GM12878 (cell line): ENCODE measurements around the gene RNU1-2. TPM values are rescaled to one million over a fixed set of nuclear protein-coding genes. Genes with fewer than 3 reads are reported as not detected.
"Not testable (repeated sequence)": the region's sequence is repeated elsewhere in the genome, so short reads cannot be mapped to it uniquely, and the experiment has no call there.

Experiments used
- ATAC-seq: fragments of 200-7000 bp; cut with Tn5 transposase; 3 replicates; pipeline ENCODE4 v1.9.1; 2020; ENCODE audit warnings: mild to moderate bottlenecking, moderate library complexity
- BruUV-seq: library from RNA; stranded (reverse); fragments of 400-500 nt; replicated peaks from 2 replicates; lab custom pipeline; 2021; lab: Mats Ljungman, UMichigan
- CTCF ChIA-PET: fragments of 300-600 bp; sonication (Branson Sonifier 250); formaldehyde crosslinking; extraction: SDS; loops from one replicate; lab custom pipeline; 2021; ENCODE audit warnings: inconsistent platforms; lab: Yijun Ruan, JAX
- POLR2A ChIA-PET: fragments of 350-600 bp; formaldehyde crosslinking; extraction: SDS; loops from one replicate; lab custom pipeline; 2021; ENCODE audit warnings: inconsistent platforms; lab: Charles Lee
- RAD21 ChIA-PET: fragments of 300-600 bp; sonication (Branson Sonifier 250); formaldehyde crosslinking; loops from one replicate; lab custom pipeline; 2023; ENCODE audit warnings: antibody characterized with exemption; ENCODE audit not compliant: unreplicated experiment; lab: Charles Lee
- SMC1A ChIA-PET: fragments of 300-600 bp; sonication (Branson Sonifier 250); formaldehyde crosslinking; loops from one replicate; lab custom pipeline; 2023; ENCODE audit not compliant: unreplicated experiment, uncharacterized antibody; lab: Charles Lee
- DNase-seq: peaks from one replicate; pipeline ENCODE4 v3.0.0-alpha.2; 2011; ENCODE audit warnings: low read depth, low spot score
- FAIRE-seq: peaks from 3 replicates; lab custom pipeline; 2011; peaks lifted over from hg19 to GRCh38; lab: Jason Lieb, UNC
- H2AFZ ChIP-seq: 2 replicates; pipeline ENCODE4 v1.6.0; 2011; ENCODE audit warnings: low read depth, low read length, control low read depth; ENCODE audit not compliant: control insufficient read depth
- H3K27ac ChIP-seq: 2 replicates; pipeline ENCODE4 v1.5.1; 2011; ENCODE audit warnings: control low read depth; ENCODE audit not compliant: control insufficient read depth, insufficient read depth
- H3K27me3 ChIP-seq, 2 experiments: replicated peaks in 1 of 2; 2 replicates each; pipeline versions ENCODE4 v1.6.0 to v1.6.1; 2011; ENCODE audit warnings: low read length in 1 of 2; ENCODE audit not compliant: control insufficient read depth in 2 of 2, insufficient read depth in 2 of 2
- H3K36me3 ChIP-seq, 2 experiments: 2 replicates each; pipeline ENCODE4 v1.5.1; 2011; ENCODE audit warnings: low read length in 1 of 2; ENCODE audit not compliant: control insufficient read depth in 2 of 2, insufficient read depth in 2 of 2
- H3K4me1 ChIP-seq: 2 replicates; pipeline ENCODE4 v1.6.1; 2011; ENCODE audit warnings: mild to moderate bottlenecking, low read length, moderate library complexity, mixed read lengths; ENCODE audit not compliant: control insufficient read depth, insufficient read depth
- H3K4me2 ChIP-seq: 2 replicates; pipeline ENCODE4 v1.6.0; 2011; ENCODE audit warnings: control low read depth; ENCODE audit not compliant: control insufficient read depth, insufficient read depth
- H3K4me3 ChIP-seq: fragments of 200-600 bp; sonication (generic); 2 replicates; pipeline ENCODE4 v1.5.1; 2016
- H3K79me2 ChIP-seq: 2 replicates; pipeline ENCODE4 v1.6.0; 2011; ENCODE audit warnings: low read length; ENCODE audit not compliant: control insufficient read depth, insufficient read depth
- H3K9ac ChIP-seq: 2 replicates; pipeline ENCODE4 v1.8.0; 2011; ENCODE audit warnings: low read length, control low read depth, mixed read lengths; ENCODE audit not compliant: control insufficient read depth, insufficient read depth
- H3K9me3 ChIP-seq: replicated peaks from 3 replicates; pipeline ENCODE4 v1.5.1; 2011; ENCODE audit warnings: mild to moderate bottlenecking, low read length; ENCODE audit not compliant: control insufficient read depth, insufficient read depth
- H4K20me1 ChIP-seq: 2 replicates; pipeline ENCODE4 v1.6.0; 2011; ENCODE audit not compliant: control insufficient read depth, insufficient read depth
- FOS ChIP-seq: IDR thresholded peaks from 3 replicates; pipeline ENCODE4 v1.6.1; 2011; ENCODE audit warnings: borderline replicate concordance; ENCODE audit not compliant: insufficient read length; ENCODE audit errors: extremely low read depth
- JUND ChIP-seq: IDR thresholded peaks from 2 replicates; pipeline ENCODE4 v1.6.1; 2012; ENCODE audit warnings: low read depth, mild to moderate bottlenecking, low read length, improper control_type of control experiment, moderate library complexity
- NFXL1 ChIP-seq: fragments of 450-650 bp; IDR thresholded peaks from 2 replicates; pipeline ENCODE4 v1.6.1; 2017; ENCODE audit warnings: antibody characterized with exemption, mild to moderate bottlenecking, borderline replicate concordance
- SMAD5 ChIP-seq: IDR thresholded peaks from 2 replicates; pipeline ENCODE4 v1.6.1; 2016; ENCODE audit warnings: antibody characterized with exemption, low read depth
- SREBF2 ChIP-seq: IDR thresholded peaks from 2 replicates; pipeline ENCODE4 v1.6.1; 2012; ENCODE audit warnings: mild to moderate bottlenecking, low read length
- STAT1 ChIP-seq: fragments of 450-650 bp; conservative IDR thresholded peaks from 2 replicates; pipeline ENCODE4 v1.6.1; 2014; ENCODE audit warnings: antibody characterized with exemption, mild to moderate bottlenecking
- TCF3 ChIP-seq: IDR thresholded peaks from 2 replicates; pipeline ENCODE4 v1.6.1; 2012; ENCODE audit warnings: low read depth, mild to moderate bottlenecking, low read length, borderline replicate concordance; ENCODE audit not compliant: insufficient read depth
- WGBS: methylation state at CpG from one replicate; pipeline ENCODE4 v1.1.6; 2016; ENCODE audit warnings: low lambda C conversion rate; ENCODE audit not compliant: insufficient replicate concordance, insufficient coverage; ENCODE audit errors: missing lambda C conversion rate; 5-methylcytosine and 5-hydroxymethylcytosine counted together
- in situ Hi-C: fragments of 300-500 bp; cut with MboI; formaldehyde crosslinking; loops from 9 replicates; pipeline ENCODE4 v1.14.3; 2018; ENCODE audit warnings: mixed read lengths
- intact Hi-C: fragments of 100-400 bp; cut with micrococcal nuclease; formaldehyde crosslinking; loops from one replicate; pipeline ENCODE4 v1.14.2; 2022; ENCODE audit not compliant: unreplicated experiment
- polyA plus RNA-seq, 11 experiments: library from polyadenylated mRNA; depleted of rRNA in 4 of 11; unstranded in 6 of 11; stranded (reverse) in 5 of 11; fragments of >200 nt; fragmentation: Nextera tagmentation in 4 of 11; fragmentation: Illumina TruSeq in 1 of 11; extraction: Ambion mirVana in 4 of 11; extraction: Trizol in 1 of 11; gene quantifications; 1 replicate in 1 of 11; 2 replicates in 10 of 11; pipeline versions ENCODE4 v1.2.1 to v1.2.3, GENCODE V29; 2011 to 2016; ENCODE audit warnings: inconsistent platforms in 2 of 11, missing spikeins in 2 of 11, low read depth in 1 of 11
- total RNA-seq, 4 experiments: library from RNA; depleted of rRNA in 3 of 4; stranded (reverse); fragments of >200 nt in 3 of 4; fragmentation: Illumina TruSeq in 1 of 4; extraction: Trizol in 1 of 4; gene quantifications; 2 replicates each; pipeline versions ENCODE4 v1.2.1 to v1.2.3, GENCODE V29; 2013 to 2021
- TF ChIP-seq, protein P1 (sequence below): IDR thresholded peaks from 2 replicates; pipeline ENCODE4 v1.6.1; 2011; ENCODE audit warnings: low read depth, mild to moderate bottlenecking, low read length, moderate library complexity, borderline replicate concordance; ENCODE audit errors: extremely low read depth
- TF ChIP-seq, protein P2 (sequence below): fragments of 450-650 bp; formaldehyde crosslinking; IDR thresholded peaks from 2 replicates; pipeline ENCODE4 v1.4.0; 2020; ENCODE audit warnings: mild to moderate bottlenecking, moderate library complexity

RNU1-2 gene
- total and polyA plus RNA-seq, 10 of the 15 experiments (the other 5 are each of a cell fraction or from before 2014, with no cell fraction given): under 0.01 to 20,946 (median 4.7) TPM; not detected in 2

DNA sequence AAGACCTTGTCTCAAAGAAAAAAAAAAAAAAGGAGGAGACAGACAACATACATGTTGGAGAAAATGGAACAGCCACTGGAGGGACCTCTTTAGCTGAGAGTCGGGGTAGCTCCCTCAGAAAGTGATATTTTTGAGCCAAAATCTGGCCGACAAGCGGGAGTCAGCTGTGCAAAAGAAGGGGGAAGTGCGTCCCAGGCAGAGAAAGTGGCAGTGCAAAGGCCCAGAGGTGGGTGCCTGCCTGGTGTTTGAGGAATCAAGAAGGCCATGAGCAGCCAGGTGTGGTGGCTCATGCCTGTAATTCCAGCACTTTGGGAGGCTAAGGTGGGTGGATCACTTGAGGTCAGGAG, 19.8 kb downstream of the RNU1-2 start (continued):
- TF ChIP-seq, protein P1, sequence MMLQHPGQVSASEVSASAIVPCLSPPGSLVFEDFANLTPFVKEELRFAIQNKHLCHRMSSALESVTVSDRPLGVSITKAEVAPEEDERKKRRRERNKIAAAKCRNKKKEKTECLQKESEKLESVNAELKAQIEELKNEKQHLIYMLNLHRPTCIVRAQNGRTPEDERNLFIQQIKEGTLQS: no peak
- no peak for TF ChIP-seq JUND

DNA sequence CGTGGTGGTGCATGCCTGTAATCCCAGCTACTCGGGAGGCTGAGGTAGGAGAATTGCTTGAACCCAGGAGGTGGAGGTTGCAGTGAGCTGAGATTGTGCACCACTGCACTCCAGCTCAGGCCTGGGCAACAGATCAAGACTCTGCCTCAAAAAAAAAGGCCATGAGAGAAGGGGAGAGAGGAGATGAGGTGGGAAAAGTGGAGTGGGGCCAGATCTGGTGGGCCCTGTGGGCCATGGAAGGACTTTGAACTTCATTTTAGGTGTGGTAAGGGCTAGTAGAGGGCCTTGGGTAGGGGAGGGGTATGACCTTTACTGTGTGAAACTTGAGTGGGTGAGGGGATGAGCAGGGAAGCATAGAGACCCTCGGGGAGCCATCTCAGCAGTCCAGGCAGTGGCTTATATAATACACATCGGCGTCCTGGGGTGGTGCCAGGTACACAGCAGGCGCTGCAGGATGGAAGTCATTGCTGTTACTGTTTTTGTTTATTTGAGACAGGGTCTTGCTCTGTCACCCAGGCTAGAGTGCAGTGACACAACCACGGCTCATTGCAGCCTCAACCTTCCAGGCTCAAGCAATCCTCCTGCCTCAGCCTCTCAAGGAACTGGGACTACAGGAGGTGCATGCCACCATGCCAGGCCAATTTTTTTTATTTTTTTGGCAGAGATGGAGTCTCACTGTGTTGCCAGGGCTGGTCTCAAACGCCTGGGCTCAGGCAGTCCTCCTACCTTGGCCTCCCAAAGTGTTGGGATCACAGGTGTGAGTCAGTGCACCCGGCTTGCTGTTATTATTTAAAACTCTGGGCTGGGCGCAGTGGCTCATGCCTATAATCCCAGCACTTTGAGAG, 20.5 kb downstream of the RNU1-2 start:
- ATAC-seq, H3K9ac ChIP-seq, SMC1A ChIA-PET, H3K79me2 ChIP-seq, H3K9me3 ChIP-seq, in situ Hi-C loops, H3K4me1 ChIP-seq, DNase-seq, intact Hi-C loops, FAIRE-seq, H3K27me3 ChIP-seq, H3K4me2 ChIP-seq, H3K27ac ChIP-seq, H3K36me3 ChIP-seq, H3K4me3 ChIP-seq, RAD21 ChIA-PET, POLR2A ChIA-PET, BruUV-seq, H4K20me1 ChIP-seq, H2AFZ ChIP-seq: not testable (repeated sequence)
- CTCF ChIA-PET: interaction anchor here (0.7 to 1.3 kb wide), 2 partner anchors 44 to 93 kb away, joined by 3 to 4 read pairs; no protein-coding TSS in a partner anchor
- 53% methylated on average over 10 of the region's 10 CpGs for WGBS

DNA sequence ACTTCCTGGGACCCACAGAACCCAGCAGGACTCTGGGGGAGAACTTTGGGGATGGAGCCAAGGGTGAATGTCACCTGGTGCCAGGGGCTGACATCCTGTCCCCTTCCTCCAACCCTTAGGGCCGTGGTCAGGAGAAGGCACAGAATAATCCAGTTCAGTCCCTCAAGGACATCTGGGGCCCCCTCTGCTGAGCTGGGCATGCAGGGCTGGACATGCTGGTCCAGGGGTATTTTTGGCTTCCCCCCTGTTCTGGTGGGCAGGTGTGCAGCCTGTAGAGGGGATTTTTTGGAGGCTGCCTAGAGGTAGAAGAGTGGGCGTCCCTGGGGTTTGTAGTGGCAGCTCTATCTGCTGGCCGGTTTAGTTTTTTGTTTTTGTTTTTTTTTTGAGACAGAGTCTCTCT, 22.6 kb downstream of the RNU1-2 start:
- ATAC-seq (no peak), DNase-seq (no peak), FAIRE-seq (no peak)
- Histone ChIP-seq H3K4me3 (no peak overlapping the region), H4K20me1 (no peaks in the 10 kb centered on the region), H2AFZ (no peak overlapping the region), H3K27me3 (peaks cover 0 to 2% of the 10 kb centered on the region in 2 experiments; a peak in 1 of 4 replicates), H3K36me3 (no peaks in the 10 kb centered on the region), H3K4me2 (no peak overlapping the region), H3K4me1 (peaks cover 1% of the 10 kb centered on the region; the same call in 1 of the 2 replicates), H3K79me2 (no peaks in the 10 kb centered on the region), H3K9me3 (no peaks in the 10 kb centered on the region), H3K9ac (no peak overlapping the region), H3K27ac (no peak overlapping the region)
- ChIA-PET SMC1A (no interaction called here), RAD21 (no interaction called here), CTCF (interaction anchor here (1.2 kb wide), 1 partner anchor 33 kb away, joined by 3 read pairs; no protein-coding TSS in a partner anchor), POLR2A (no interaction called here)
- BruUV-seq: no TSS peak
- 3% methylated on average over 3 of the region's 3 CpGs for WGBS
- in situ Hi-C loops: no loop called here
- intact Hi-C loops: no loop called here
- TF ChIP-seq, protein P2, sequence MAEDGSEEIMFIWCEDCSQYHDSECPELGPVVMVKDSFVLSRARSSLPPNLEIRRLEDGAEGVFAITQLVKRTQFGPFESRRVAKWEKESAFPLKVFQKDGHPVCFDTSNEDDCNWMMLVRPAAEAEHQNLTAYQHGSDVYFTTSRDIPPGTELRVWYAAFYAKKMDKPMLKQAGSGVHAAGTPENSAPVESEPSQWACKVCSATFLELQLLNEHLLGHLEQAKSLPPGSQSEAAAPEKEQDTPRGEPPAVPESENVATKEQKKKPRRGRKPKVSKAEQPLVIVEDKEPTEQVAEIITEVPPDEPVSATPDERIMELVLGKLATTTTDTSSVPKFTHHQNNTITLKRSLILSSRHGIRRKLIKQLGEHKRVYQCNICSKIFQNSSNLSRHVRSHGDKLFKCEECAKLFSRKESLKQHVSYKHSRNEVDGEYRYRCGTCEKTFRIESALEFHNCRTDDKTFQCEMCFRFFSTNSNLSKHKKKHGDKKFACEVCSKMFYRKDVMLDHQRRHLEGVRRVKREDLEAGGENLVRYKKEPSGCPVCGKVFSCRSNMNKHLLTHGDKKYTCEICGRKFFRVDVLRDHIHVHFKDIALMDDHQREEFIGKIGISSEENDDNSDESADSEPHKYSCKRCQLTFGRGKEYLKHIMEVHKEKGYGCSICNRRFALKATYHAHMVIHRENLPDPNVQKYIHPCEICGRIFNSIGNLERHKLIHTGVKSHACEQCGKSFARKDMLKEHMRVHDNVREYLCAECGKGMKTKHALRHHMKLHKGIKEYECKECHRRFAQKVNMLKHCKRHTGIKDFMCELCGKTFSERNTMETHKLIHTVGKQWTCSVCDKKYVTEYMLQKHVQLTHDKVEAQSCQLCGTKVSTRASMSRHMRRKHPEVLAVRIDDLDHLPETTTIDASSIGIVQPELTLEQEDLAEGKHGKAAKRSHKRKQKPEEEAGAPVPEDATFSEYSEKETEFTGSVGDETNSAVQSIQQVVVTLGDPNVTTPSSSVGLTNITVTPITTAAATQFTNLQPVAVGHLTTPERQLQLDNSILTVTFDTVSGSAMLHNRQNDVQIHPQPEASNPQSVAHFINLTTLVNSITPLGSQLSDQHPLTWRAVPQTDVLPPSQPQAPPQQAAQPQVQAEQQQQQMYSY (CRISPR knock-in tag): no peak
- TF ChIP-seq SREBF2: no peak
- TF ChIP-seq SMAD5: no peak
- no peak for TF ChIP-seq TCF3
- TF ChIP-seq NFXL1: no peak
- TF ChIP-seq STAT1: no peak
- TF ChIP-seq FOS: no peak
